HG02973 (cell line): ENCODE data around the gene JPH4.

Source experiments
- ATAC-seq: cut with Tn5 transposase; IDR thresholded peaks from one replicate; pipeline ENCODE4 v1.9.1; 2021; ENCODE audit warnings: moderate library complexity; ENCODE audit not compliant: unreplicated experiment

Gene JPH4

DNA sequence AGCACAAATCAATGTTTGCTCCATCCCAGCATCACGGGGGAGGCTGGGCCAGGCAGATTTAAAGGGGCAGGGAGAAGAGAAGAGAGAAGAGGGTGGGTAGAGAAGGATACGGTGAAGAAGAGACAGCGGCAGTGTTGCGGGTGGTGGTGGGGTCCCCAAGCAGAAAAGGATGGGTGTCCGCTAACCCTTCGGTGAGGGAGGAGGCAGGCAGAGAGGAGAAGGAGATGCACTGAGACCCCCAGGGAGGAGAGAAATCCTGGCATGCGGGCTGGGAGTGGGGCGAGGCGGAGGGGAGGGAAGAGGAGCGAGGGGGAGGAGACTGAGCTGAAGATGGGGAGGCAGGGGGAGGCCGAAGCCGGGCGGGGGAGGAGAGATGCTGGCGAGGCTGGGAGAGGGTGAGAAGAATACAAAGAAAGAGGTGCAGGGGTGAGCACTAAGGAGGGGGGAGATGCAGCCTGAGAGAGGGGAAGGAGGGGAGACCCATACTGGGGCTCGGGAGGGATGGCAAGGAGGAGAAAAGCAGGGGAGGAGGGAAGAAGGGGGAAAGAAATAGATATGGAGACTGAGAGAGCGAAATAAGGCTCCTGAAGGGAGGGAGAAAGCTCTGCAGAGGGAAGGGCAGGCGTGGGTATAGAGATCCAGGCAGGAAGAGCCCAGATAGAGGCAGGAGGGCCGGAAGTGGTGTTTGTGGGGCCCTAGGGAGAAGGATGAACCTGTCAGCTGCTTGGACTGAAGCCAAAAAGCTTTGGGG, at the start of gene JPH4:
JPH4 (minus strand) TSS at position 231 of the 751 bp plus-strand sequence. CDS start 1,337 bp downstream, outside the sequence.
- ATAC-seq = no peak

DNA sequence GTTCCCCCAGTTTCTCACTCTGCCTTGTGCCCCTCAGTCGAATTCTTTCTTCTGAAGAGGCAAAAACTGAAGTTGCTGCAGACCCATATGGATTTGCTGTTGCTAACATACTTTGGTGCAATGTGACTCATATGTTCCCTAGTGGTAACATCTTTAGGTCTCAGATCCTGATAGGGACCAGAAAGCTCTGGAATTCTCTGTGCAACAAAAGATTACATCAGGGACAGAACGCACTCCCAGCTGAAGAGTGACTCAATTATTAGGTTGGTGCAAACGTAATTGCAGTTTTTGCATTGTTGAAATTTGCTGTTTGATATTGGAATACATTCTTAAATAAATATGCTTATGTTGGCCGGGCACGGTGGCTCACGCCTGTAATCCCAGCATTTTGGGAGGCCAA, 49.4 kb upstream of the JPH4 start:
- no peak for ATAC-seq

DNA sequence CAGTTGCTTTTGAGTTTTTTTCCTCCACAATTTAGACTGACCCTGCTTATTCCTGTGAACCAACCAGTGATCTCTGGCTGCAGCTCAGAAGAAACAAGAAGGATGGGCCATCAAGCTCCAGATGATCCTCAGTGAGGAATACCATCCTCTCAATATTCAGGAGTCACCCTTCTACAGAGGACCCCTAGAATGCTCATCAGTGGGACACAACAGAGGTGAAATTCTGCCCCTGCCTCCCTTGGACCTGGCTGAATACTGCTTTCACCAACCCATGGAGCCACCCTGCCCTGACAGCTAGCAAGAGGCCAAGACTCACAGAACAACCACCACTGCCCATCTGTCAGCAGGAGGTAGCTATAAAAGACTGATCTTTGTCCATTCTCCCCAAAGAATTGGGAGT, 48.4 kb upstream of the JPH4 start:
- ATAC-seq = no peak

GRCh38 chr14:23624830-23625404, 46.3 kb upstream of the JPH4 start:
- no peak for ATAC-seq

DNA sequence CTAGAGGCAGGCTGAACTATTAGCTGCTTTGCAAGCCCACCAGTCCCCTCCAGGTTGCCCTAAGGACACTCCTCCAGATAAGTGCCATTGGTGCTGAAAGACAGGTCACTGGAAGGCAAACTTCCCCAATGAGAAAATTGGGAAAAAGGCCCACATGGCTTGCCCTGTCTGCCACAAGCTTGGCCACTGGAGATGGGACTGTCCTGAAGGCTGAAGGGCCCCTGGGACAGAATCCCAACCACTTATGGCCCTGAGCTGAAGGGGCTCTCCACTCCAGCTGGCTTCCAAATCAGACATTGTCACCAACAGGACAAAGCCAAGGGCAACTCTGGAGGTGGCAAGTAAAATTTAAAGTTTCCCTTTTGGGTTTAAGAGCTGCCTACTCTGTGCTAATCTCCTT, 45.4 kb upstream of the JPH4 start:
- ATAC-seq = no peak

GRCh38 chr14:23622990-23623389, 44.4 kb upstream of the JPH4 start:
- no peak for ATAC-seq

- ATAC-seq = no peak
Observed at GRCh38 chr14:23621932-23622730, 43.5 kb upstream of the JPH4 start.

- ATAC-seq = no peak
Observed at GRCh38 chr14:23621204-23621931, 42.8 kb upstream of the JPH4 start.

- ATAC-seq = no peak
Observed at GRCh38 chr14:23620177-23620702, 41.6 kb upstream of the JPH4 start.

DNA sequence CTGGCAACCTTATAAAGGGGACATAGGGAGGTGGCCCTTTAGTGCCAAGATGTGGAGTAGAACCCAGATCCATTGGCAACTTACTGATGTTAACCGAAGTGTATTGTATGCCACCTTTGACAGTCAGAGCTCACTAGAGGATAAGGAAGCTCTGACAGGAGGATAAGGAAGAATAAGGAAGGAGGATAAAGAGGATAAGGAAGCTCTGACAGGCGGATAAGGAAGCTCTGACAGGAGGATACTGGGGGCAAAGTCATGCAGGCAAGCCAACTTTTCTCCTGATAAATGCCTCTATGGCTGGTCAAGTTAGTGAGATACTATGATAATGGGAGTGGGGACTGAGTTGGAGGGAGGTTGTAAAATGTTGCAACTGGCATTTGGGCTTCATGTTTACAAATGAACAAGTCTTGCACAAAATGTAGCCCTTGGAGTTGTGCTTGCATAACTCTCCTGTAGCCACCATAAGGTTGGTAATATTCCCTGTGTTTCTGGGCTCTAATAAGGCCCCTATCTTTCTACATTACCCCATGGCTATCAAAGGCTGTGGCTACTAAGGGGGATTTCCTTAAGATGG, 39.9 kb upstream of the JPH4 start:
- ATAC-seq = no peak

DNA sequence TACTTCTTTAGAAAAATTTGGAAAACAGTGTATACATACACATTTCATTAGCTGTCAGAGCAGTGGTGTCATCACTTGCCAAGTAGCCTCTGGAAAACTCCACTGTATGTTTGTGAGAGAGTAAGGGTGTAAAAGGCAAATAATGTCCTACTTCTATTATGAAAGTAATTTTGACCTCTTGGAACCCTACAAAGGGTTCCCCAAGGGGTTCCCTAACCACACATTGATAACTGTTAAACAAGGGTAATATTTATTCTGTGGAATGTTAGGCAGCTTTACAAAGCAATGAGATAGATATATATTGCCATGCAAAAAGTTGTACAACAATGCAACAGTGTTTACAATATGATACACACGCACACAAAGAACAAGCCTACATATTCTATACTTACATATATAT, 38.9 kb upstream of the JPH4 start:
- ATAC-seq = no peak

GRCh38 chr14:23615856-23616255, 37.3 kb upstream of the JPH4 start:
- no peak for ATAC-seq

GRCh38 chr14:23614395-23614828, 35.8 kb upstream of the JPH4 start:
- no peak for ATAC-seq

DNA sequence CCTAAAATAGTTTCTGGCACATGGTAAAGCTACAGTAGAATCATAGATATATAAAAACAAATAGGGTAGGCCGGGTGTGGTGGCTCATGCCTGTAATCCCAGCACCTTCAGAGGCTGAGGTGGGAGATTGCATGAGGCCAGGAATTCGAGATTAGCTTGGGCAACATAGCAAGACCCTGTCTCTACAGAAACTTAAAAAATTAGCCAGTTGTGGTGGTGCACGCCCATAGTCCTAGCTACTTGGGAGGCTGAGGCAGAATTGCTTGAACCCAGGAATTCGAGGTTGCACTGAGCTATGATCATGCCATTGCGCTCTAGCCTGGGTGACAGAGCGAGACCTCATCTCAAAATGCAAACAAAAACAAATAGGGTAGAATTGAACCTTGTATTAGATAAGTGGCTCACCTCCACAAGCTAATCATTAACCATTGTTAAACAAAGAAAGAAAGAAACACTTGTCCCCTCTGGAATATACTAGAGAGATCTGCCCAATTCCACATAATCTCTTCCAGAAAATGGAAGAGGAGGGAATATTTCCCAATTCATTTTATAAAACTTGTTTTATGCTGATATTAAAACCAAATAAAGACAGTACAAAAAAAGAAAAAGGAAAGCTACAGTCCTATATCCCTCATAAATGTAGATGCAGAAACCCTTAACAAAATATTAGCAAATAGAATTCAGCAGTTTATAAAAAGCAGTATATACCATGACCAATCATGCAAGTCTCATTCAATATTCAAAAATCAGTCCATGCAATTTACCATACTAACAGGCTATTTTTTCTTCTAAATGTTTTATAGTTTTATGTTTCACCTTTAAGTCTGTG, 34.9 kb upstream of the JPH4 start:
- no peak for ATAC-seq

DNA sequence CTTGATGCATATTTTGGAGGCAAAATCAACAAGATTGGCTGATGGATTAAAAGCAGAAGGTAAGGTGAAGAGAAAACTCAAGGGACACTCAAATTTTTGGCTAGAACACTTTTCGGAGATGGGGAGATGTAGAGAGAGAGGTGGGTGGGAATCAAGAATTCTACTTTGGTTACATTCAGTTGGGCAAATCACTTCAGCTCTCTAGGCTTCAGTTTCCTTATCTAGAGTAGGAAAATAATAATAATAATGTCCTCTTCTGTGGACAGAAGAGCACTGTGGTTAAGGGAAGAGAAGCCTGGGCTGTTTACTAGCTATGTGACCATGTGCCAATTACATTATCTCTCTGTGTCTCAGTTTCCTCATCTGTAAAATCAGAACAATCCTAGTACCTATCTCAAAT, 34.2 kb upstream of the JPH4 start:
- ATAC-seq = no peak

DNA sequence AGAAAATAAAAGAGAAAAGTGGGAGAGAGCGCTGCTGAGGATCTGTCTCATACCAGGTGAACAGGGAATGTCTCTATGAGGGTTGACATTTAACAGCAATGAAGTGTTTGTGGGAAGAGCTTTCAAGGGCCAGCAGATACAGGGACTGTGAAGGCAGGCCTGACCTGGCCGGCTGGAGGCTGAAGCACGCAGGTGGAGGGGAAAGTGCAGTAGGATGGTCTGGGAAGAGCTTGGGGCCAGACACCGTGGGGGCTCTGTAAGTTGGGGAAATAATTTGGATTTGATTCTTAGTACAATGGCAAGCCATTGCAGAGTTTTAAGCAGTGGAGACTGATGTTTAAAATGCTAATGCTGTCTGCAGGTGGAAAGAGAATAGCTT, 33.8 kb upstream of the JPH4 start:
- no peak for ATAC-seq

DNA sequence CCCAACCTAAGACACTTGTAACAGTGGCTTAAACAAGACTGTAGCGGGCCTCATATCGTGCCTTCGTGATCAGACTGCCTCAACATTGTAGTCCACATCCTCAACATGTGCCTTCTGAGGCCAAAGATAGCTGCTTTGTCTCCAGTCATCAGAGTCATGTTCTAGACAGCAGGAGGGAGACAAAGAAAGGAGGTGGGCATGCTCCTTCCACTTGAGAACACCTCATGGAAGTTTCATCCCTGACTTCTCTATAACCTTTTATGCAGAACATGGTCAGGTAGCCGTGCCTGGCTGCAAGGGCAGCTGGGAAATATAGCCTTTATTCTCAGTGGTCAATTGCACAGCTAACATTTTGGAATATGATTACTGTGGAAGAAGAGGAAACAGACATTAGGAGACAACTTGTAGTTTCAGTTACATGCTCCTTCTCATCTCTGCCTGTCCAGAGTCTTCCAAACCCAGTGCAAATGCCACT, 32.3 kb upstream of the JPH4 start:
- no peak for ATAC-seq

DNA sequence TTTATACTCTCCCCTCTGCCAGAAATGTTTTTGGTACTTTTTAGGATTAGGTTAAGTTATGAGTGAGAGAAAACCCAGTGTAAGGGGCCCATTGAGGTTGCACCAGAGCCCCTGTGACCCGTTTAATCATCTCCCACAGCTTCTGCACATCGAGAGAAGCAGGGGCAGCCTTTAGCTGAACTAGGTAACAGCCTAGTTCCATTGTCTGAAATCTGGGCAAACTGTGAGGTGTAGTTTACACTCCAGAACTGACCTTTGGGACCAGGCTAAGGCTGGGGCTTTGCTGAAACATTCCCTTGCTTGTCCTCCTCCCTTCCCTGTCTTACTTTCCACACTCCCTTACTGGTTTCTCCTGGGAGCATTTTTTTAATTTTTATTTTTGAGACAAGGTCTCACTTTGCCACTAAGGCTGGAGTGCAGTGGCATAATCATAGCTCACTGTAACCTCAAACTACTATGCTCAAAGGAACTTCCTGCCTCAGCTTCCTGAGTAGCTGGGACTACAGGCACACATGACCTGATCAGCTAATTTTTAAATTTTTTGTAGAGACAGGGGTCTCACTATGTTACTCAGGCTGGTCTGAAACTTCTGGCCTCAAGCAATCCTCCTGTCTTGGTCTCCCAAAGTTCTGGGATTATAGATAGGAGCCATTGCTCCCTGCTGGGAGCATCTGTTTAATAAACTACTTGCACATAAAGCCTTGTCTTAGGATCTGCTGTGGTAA, 31.7 kb upstream of the JPH4 start:
- ATAC-seq = no peak
